Measurements from ENCODE around the gene LRRFIP2.
"Not testable (repeated sequence)": the region's sequence is repeated elsewhere in the genome, so short reads cannot be mapped to it uniquely, and the experiment has no call there.

Gene LRRFIP2

DNA sequence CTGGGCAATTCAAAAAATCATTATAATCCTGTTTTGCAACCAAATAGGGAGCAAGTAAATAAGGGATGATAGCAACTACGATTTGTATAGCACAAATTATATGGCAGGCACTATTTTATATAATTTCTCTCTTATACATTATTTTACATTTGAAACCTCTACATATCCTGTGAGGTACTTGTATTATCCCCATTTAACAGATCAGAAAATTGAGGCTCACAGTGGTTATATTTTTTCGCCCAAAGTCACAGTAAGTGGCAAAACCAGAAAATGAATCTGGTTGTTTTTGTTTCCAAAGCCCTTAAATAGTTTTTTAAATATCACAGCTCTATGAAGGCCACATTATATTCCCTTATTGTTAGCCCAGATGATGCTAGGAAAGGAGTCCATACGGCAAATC, 106.8 kb downstream of the LRRFIP2 start:
- H3K36me3 ChIP-seq, result peaks cover 9 to 33% (median 30%) of the 10 kb centered on the region in 3 donors
- intact Hi-C loops (cut with DNase I; ENCODE audit: low total_unique reads), result no loop called here
- no peaks in the 10 kb centered on the region for H3K9me3 ChIP-seq
- TF ChIP-seq CTCF (IDR thresholded peaks at IDR 0.05), result no peak
- no peaks in the 10 kb centered on the region for H3K27me3 ChIP-seq
- no peak overlapping the region for H3K27ac ChIP-seq
- peaks cover 0 to 15% (median 5%) of the 10 kb centered on the region in 4 donors for H3K4me1 ChIP-seq
- H3K4me3 ChIP-seq, result no peak overlapping the region
- no peak for DNase-seq

DNA sequence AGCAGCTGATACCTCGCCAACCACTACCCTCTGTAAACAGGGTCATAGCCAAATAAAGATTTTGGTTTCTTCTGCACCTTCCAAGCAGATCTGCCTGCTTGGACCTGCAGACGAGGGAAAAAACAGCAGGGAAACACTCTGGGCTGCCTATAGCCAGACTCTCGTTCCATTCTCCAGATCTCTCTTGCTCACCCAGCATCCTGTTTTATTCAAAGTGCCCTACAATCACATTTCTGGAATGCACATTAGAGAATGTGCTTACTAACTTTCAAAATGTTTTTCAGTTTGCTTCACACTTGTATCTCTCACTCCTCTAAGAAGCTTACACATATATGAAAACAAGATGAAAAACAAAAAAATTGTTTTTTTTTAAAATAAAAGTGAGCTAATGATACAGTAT, 109.6 kb downstream of the LRRFIP2 start:
- no peak overlapping the region for H3K27ac ChIP-seq
- DNase-seq, result no peak
- H3K27me3 ChIP-seq, result no peaks in the 10 kb centered on the region
- TF ChIP-seq CTCF (IDR thresholded peaks at IDR 0.05), result no peak
- intact Hi-C loops (cut with DNase I; ENCODE audit: low total_unique reads), result no loop called here
- H3K9me3 ChIP-seq, result no peaks in the 10 kb centered on the region
- peaks cover 20 to 54% (median 33%) of the 10 kb centered on the region in 3 donors for H3K36me3 ChIP-seq
- H3K4me3 ChIP-seq, result no peak overlapping the region
- no peaks in the 10 kb centered on the region for H3K4me1 ChIP-seq

- Histone ChIP-seq H3K36me3 (peaks cover 21 to 52% (median 28%) of the 10 kb centered on the region in 3 donors), H3K4me1 (peaks cover 0 to 45% (median 32%) of the 10 kb centered on the region in 4 donors), H3K4me3 (no peak overlapping the region), H3K27ac (peak overlapping the region; percentile 8 to 78), H3K27me3 (no peaks in the 10 kb centered on the region), H3K9me3 (no peaks in the 10 kb centered on the region)
- intact Hi-C loops (cut with DNase I; ENCODE audit: low total_unique reads), result no loop called here
- no peak for DNase-seq
- TF ChIP-seq CTCF (IDR thresholded peaks at IDR 0.05), result no peak
Measured at GRCh38 chr3:37058117-37058516, 116.3 kb downstream of the LRRFIP2 start.

GRCh38 chr3:37056826-37057225, 117.6 kb downstream of the LRRFIP2 start:
- intact Hi-C loops (cut with DNase I; ENCODE audit: low total_unique reads), result no loop called here
- Histone ChIP-seq H3K36me3 (peaks cover 22 to 45% (median 27%) of the 10 kb centered on the region in 3 donors), H3K27me3 (no peaks in the 10 kb centered on the region), H3K27ac (peak overlapping the region; percentile 71 to 78), H3K9me3 (no peaks in the 10 kb centered on the region), H3K4me3 (no peak overlapping the region), H3K4me1 (peaks cover 0 to 58% (median 43%) of the 10 kb centered on the region in 4 donors)
- no peak for DNase-seq
- no peak for TF ChIP-seq CTCF (IDR thresholded peaks at IDR 0.05)

GRCh38 chr3:37055077-37055476, 119.3 kb downstream of the LRRFIP2 start:
- H3K36me3 ChIP-seq, result peaks cover 37 to 50% (median 38%) of the 10 kb centered on the region in 3 donors
- H3K4me1 ChIP-seq, result peaks cover 0 to 74% (median 44%) of the 10 kb centered on the region in 4 donors
- H3K9me3 ChIP-seq; H3K4me3 ChIP-seq; DNase-seq; intact Hi-C loops (cut with DNase I; ENCODE audit: low total_unique reads); H3K27me3 ChIP-seq: not testable (repeated sequence)
- peak overlapping the region; percentile 71 to 78 for H3K27ac ChIP-seq

GRCh38 chr3:37054370-37054769, 120.0 kb downstream of the LRRFIP2 start:
- DNase-seq, result no peak
- intact Hi-C loops (cut with DNase I; ENCODE audit: low total_unique reads), result no loop called here
- TF ChIP-seq CTCF (IDR thresholded peaks at IDR 0.05), result no peak
- no peaks in the 10 kb centered on the region for H3K9me3 ChIP-seq
- H3K27me3 ChIP-seq, result no peaks in the 10 kb centered on the region
- no peak overlapping the region for H3K4me3 ChIP-seq
- peak overlapping the region; percentile 71 to 78 for H3K27ac ChIP-seq
- peaks cover 0 to 81% (median 47%) of the 10 kb centered on the region in 4 donors for H3K4me1 ChIP-seq
- H3K36me3 ChIP-seq, result peaks cover 40 to 52% (median 45%) of the 10 kb centered on the region in 3 donors

Measured in tibial artery (tissue), 4 donors.